Skeletal muscle cell (primary cell): ENCODE results near the gene MLANA.
"Not testable (repeated sequence)": the region's sequence is repeated elsewhere in the genome, so short reads cannot be mapped to it uniquely, and the experiment has no call there.

Source experiments
- DNase-seq: peaks from one replicate; pipeline ENCODE4 v3.0.0-alpha.2; 2010; ENCODE audit warnings: low read depth
- H3K4me3 ChIP-seq: 2 replicates; pipeline ENCODE4 v1.5.1; 2011; ENCODE audit warnings: low read depth, mild to moderate bottlenecking, control low read depth, low read length, moderate library complexity

Gene MLANA

DNA sequence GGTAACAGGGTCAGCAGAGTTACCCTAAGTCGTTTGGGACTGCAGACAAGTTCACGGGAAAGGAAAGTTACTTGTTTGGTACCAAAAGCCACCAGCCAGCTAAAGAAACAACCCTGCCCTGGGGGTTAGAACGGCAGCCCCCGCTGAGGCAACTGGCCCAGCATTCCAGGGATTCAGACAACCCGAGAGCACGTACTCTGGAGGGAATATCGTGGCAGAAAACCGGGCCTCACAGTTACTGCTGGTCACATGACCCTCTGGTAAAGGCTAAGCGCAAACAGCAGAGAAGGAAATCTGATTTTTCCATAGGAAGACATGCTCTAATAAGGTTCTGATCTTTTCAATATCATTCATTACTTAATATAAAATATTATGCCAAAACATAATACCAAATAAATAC is 22.5 kb upstream of the MLANA start:
- no peak overlapping the region for H3K4me3 ChIP-seq
- DNase-seq, result no peak

DNA sequence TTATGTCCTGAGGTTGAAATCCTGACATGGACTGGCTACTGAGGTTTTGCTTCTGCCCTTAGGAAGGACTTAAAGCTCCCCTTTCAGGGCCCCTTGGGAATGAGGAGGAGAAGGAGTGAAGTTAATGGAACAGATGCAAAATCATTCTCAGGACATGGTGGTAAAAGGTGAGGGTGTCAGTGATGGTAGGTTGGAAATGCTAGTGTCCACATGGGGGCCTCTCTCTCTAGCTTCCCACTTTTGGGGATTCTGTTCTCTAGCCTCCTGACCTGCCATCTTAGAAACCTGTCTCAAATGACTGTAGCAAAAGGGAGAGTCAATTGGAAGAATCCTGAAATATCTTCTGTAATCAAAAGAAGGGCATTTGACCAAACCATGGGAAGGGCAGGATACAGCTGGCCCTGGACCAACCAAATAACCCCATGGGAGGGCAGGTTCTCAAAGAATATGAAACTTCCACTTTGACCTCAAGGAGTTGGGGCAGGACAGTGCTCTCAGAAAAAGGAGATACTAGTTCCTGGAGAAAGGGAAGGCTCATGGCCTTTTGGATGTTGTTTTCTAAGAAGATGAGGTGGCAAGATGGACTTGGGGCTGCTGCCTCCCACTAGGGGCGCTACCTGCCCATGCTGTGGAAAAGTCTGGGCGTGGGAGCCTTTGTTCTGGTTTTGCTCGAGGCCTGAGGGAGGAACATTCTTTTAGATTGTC is 21.2 kb upstream of the MLANA start:
- no peak for DNase-seq

DNA sequence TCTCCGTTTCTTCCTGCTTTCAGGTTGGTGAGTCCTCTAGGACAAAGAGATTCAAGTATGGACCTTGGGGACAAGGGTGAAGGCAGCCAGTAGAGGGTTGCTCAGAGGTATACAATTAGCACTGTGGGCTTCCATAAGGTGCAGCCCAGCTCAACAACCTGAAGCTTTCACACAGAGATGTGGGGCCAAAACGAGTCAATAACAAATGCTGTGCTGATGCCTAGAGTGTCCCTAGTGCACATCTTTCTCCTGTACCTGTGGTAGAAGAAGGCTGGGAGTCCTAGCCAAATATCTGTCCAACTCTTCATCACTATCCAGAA is 20.7 kb upstream of the MLANA start:
- no peak overlapping the region for H3K4me3 ChIP-seq
- DNase-seq, result no peak

More for the DNA sequence above, 21.2 kb upstream of the MLANA start:
- no peak overlapping the region for H3K4me3 ChIP-seq

DNA sequence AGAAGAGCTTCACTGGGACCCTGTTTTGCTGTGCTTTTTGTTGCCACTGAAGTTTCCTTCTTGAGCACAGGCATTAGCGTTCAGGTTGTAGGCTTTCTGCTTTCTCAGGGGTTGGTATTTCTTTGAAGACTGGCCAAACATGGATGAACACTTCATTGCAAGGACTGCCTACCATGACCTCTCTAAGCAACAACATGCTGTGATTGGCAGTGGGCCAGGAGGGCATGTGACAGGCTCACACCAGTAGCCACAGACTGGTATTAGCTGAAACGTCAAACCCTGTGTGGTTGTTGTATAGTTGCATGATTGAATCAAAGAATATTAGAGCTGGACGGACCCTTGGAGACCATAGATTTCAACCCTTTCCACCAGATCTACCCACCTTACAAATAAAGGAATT is 20.0 kb upstream of the MLANA start:
- DNase-seq, result no peak
- no peak overlapping the region for H3K4me3 ChIP-seq

DNA sequence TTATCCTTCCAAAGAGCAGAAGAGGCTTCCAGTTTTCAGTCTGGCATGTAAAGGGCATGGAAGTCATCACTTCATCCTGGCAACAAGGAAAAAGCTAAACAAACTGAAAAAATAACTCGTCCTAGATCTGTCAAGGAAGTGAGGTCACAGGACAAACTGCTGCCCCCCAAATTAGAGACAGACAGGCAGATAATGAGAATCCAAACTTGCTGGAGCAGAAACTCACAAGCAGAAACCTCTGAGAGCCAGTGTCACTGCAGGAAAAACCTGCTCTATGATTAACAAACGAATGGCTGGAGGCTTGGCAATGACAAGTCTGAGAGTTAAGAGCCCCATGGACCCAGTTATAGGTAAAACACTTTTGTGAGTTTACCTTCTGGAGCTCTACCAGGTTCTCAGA is 18.9 kb upstream of the MLANA start:
- no peak overlapping the region for H3K4me3 ChIP-seq
- no peak for DNase-seq

DNA sequence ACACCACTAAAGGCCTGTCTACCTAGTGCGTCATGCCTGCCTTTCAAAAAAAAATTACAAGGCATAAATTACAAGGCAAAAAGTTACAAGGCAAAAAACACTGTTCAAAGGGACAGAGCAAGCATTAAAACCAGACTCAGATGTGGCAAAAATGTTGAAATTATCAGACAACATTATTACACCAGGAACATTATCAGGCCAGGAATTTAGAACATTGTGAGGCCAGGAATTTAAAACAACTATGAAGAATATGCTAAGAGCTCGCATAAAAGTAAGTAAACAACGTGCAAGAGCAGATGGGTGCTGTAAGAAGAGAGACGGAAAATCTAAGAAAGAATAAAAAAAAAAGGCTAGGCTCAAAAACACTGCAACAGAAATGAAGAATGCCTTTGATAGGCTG is 18.2 kb upstream of the MLANA start:
- no peak for DNase-seq
- no peak overlapping the region for H3K4me3 ChIP-seq

DNA sequence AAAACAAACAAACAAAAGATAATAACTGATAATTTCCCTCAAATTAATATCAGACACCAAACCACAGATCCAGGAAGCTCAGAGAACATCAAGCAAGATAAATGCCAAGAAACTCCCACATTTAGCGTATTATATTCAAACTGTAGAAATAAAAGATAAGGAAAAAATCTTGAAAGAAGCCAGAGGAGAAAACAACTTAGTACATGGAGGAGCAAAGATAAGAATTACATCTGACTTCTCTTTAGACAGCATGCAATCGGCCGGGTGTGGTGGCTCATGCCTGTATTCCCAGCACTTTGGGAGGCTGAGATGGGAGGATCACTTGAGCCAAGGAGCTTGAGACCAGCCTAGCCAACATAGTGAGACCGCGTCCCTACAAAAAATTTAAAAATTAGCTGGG is 17.2 kb upstream of the MLANA start:
- no peak overlapping the region for H3K4me3 ChIP-seq
- no peak for DNase-seq

DNA sequence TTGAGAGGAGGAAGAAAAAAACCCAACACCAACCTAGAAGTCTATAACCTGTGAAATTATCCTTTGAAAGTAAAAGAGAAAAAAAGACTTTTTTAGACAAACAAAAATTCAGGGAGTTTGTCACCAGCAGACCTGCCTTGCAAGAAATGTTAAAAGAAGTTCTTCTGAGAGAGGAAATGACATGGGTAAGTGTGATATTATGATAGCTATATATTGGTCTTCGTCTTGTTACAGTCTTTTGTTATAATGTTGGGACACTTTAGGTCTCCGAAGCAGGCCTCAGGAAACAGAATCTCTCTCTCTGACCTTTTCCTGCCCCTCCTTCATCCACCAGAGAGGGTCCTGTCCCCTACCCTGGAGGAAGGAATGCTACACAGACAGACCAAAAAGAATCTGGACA is 16.6 kb upstream of the MLANA start:
- no peak overlapping the region for H3K4me3 ChIP-seq
- DNase-seq, result no peak

DNA sequence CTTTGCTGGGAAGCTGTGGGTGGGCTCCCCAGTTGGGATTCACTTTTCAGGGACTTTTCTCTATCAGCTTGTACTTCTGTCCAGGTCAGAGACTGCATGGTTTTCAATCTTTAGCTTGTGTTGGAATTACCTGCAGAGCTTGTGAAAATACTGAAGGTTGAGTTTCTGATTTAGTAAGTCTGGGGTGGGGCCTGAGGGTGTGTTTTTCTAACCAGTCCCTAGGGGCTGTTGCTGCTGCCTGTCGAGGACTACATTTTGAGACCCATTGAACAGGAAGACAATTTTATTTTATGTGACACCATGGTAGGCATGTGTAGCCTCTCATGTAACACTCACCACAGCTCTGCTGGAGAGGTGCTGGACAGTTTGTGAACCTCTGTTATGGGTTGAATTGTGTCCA is 14.7 kb upstream of the MLANA start:
- H3K4me3 ChIP-seq, result no peak overlapping the region
- no peak for DNase-seq

DNA sequence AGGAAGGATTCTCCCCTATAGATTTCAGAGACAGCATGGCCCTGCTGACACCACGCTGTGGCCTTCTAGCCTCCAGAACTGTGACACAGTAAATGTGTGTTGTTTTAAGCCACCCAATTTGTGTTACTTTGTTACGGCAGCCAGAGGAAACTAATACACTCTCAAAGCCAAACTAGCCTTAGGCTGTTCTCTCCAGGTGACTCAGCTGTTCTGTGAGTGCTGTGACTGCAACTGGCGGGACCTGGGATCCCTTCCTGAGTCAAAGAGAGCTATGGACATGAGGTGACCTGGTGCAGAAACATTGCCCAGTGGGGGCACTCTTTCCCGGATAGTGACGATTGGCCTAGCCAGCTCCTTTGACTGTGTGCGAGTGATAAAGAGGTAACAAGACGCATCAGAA is 14.0 kb upstream of the MLANA start:
- H3K4me3 ChIP-seq, result no peak overlapping the region
- no peak for DNase-seq

DNA sequence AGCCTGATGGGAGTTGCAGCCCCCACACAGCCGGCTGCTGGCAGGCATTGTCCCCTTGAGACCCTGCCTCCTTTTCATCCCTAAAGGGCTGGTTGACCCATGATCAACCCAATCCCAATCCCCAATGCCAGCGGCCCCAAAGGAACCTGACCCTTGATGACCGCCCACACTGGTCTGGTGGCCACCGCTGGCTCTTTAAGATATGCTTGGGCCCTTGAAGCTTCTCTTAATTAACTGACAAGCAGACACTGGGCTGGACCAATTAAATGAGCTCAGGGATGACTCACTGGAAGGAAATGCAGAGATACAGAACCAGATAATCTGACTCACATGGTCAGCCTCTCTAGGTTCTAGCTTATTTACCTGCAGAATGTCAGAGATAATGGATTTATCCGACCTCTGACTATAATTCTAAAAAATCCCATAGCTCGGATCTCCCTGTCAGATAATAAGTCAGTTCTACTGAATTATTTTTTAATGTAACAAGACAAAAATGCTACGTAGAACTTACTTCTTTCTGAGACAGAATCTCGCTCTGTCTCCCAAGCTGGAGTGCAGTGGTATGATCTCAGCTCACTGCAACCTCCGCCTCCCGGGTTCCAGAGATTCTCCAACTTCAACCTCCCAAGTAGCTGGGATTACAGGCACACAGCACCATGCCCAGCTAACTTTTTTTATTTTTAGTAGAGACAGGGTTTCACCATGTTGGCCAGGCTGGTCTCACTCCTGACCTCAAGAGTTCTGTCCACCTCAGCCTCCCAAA is 11.1 kb upstream of the MLANA start:
- no peak overlapping the region for H3K4me3 ChIP-seq
- no peak for DNase-seq

DNA sequence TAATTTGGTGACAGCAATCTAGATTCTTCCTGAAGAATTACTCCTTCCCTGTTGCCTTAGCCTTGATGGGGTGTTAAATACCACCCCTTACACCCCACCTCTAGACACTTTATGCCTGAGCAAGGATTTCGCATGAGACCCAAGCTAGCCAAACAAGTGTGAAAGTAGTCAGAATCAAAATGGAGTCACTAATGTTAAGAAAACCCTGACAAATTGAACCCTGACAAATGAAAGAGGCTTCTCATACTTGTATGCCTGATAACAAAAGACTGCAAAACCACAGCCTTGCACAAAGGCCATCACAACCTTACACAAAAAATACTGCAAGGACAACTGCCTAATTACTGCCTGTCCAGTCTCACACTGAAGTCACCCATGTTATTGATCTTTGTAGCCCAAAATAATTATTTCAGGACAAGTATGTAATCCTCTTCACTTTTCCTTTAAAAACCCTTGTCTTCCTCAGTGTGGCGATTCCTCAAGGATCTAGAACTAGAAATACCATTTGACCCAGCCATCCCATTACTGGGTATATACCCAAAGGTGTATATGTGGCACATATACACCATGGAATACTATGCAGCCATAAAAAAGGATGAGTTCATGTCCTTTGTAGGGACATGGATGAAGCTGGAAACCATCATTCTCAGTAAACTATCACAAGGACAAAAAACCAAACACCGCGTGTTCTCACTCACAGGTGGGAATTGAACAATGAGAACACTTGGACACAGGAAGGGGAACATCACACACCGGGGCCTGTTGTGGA is 8.3 kb upstream of the MLANA start:
- H3K4me3 ChIP-seq, DNase-seq: not testable (repeated sequence)

DNA sequence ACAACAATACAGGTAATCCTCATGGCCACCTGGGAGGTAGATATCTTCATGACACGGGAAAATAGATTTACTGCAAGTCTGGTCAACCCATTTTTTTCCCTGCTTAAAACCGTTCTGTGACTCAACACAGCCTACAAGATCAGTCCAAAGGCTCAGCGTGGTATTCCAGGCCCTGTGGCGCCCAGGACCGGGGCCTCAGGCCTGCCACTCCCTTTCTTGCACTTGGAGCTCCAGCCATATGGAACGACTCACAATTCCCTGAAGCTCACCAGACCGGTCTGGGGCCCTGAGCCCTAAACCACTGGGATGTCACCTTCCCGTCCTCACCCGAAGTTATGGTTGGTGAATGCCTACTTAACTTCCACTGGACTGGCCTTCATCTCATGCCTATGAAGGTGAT is 6.5 kb upstream of the MLANA start:
- DNase-seq, result no peak
- H3K4me3 ChIP-seq, result no peak overlapping the region

DNA sequence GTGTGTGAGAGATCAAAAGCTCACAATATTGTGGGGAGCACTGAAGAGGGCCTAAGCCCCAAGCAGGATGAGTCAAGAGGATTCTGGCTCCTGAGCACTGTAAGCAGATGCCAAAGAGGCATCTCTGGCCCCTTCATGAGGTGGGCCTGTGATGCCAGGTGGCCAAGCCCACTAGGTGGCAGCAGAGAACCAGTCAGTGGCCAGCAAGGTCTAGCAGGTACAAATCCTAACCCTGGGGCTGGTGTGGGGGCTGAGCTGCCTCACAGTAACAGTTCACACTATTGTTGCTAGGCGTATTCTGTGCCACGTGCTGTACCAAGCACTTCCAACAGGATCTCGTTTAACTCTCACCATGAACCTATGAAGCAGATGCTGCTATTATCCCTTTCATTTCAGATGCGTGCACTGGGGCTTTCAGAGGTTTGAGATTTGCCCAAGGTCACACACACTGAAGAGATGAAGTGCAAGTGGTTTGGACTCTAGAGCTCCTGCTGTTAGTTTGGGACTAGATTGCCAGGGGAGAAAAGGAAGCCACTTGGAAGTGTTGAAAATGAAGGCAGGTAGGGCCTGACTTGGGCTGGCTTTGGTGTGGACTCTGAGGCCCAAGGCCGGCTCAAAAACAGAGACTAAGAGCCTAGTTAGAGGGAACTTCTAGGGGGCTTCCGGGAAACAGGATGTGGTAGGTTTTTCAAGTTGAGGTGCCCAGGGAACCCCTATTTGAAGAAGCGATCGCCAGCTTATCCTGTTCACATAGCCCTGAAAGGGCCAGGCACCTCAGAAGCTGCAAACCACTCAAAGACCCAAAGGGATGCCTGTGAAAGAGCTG is 4.4 kb upstream of the MLANA start:
- no peak for DNase-seq
- no peak overlapping the region for H3K4me3 ChIP-seq

DNA sequence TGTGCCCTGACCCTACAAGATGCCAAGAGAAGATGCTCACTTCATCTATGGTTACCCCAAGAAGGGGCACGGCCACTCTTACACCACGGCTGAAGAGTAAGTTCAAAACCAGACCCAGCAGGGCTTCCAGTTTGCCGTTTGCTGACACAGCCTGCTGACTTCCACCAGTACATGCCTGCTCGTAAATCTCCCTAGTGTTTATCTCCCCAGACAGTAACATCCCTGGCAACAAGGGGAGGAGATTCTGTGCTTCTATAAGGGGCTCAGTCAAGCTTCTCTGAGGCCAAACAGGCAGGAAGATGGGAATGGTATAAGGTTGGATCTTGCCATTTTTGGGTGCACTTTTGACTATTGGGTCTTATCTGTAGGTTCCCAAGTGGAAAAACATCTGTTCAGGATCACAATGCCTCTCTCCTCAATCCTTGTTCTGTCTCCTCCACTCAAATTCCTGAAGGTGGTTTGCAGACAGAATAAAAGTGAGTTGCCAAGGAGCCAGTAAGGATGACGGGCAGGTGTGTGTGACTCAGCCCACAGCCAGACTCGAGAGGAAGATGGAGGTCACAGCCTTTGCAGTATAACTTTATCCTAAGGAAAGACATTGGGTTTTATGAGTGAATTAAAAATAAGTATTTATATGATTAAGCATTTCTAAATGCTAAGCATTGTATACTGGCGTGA is 1.9 kb downstream of the MLANA start:
- H3K4me3 ChIP-seq, result no peak overlapping the region
- DNase-seq, result no peak

DNA sequence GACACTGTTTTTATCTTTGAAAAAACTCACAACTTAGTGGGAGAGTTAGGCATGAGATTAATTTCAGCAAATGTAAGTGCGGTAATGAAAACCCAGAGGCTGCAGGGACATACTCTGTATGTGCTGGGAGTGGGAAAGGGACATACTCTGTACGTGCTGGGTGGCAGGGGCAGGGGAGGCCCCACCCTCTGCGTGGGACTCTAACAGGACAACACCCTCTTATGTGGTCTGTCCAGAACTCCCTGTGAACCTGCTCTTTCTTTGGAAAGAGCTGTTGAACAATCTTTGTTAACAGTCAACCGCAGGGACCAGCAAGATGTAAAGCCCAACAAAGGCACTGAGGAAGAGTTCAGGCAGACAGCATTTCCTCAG is 2.4 kb downstream of the MLANA start:
- no peak for DNase-seq
- H3K4me3 ChIP-seq, result no peak overlapping the region

DNA sequence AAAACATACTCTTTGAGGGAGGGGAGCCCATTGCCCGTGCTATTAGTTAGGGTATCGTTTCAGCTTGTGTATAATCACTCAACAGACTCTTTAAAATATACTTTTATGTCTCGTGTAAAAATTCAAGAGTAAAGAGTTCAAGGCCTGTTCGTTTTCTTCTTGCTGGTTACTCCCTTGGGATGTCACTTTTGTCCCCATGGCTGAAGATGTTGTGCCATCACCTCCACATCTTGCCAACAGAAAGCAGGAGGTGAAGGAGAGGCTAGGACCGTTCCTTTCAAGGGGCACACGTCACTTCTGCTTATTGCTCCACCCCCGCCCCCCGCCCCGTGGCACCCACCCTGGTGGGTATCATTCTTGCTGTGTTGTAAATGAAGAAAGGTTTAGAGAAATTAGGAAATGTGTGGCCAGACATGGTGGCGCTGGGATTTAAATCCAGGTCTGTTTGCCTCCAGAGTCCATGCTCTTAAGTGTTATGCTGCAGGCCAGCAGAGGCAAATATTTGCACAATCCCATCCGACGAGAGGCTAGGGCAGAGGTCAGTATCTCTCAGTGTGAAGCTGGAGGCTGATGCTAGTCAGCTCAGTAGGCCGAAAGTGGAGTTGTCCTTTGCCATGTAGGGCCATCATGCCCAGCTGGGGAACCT is 3.0 kb downstream of the MLANA start:
- H3K4me3 ChIP-seq, result no peak overlapping the region
- no peak for DNase-seq

DNA sequence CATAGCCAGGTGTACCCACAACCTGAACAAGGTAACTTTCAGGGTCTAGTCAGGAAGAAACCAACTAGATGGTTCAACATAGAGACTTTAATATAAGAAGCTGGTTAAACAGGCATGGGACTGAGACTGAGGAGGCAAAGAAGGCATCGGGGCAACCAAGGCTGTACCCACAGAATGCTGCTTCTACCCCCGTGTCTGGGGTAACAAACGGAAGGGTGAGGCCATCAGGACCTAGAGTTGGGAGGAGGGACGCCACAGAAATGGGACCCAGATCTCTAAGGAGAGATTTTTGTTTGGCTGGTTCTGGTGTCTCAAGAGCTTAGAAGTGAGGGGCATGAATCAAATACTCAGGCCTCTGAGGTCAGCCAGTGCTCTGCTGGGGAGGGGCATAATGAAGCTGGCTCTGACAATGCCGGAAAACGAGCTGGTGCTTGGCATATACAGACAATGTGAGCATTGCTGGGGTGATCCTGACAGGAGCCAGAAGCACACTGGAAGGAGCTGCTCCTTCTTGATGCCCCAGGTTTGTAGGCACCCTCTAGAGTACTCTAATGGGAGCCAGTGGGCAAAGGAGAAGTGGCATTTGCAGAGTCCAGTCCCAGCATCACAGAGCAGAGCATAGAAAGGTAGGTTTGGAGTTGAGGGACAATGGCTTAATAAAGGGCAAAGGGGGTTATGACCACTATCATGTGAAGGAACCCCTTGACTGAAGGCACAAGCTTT is 3.7 kb downstream of the MLANA start:
- no peak overlapping the region for H3K4me3 ChIP-seq

More for the DNA sequence above, 3.7 kb downstream of the MLANA start:
- DNase-seq, result no peak
